Measurements from ENCODE around the gene SEPTIN12. TPM values are rescaled to one million over a fixed set of nuclear protein-coding genes. Genes with fewer than 3 reads are reported as not detected.
"Not testable (repeated sequence)": the region's sequence is repeated elsewhere in the genome, so short reads cannot be mapped to it uniquely, and the experiment has no call there.

SEPTIN12 gene
- total and polyA plus RNA-seq, 9 donors, result 0.30 TPM; not detected in 8

DNA sequence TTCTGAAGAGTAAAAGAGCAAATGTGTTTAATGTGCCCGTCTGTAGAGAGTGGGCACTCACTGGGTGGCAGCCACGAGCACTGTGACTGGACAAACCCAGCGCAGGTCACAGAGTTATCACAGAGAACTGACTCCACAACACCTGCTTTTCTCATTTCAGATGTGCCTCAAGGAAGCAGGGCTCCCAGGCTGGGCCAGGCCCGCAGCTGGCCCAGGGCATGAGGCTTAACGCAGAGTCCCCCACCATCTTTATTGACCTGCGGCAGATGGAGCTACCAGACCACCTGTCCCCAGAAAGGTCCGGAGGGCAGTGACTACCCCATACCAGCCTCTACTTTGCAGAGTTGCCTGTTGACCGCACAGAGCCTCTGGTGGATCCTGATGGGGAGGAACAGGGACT, 41.9 kb downstream of the SEPTIN12 start:
- 62% methylated on average over 6 of the region's 8 CpGs for WGBS (ENCODE audit: insufficient coverage)
- peaks cover 21% of the 10 kb centered on the region for H3K36me3 ChIP-seq (ENCODE audit: control insufficient read depth, insufficient read depth, low read length)
- H3K4me1 ChIP-seq (ENCODE audit: control insufficient read depth, insufficient read depth, low read length), result peaks cover 16% of the 10 kb centered on the region
- H3K4me3 ChIP-seq (ENCODE audit: low read length), result no peak overlapping the region
- H3K9me3 ChIP-seq (replicated peaks; ENCODE audit: control insufficient read depth, low read depth, low read length), result no peaks in the 10 kb centered on the region
- H3K27me3 ChIP-seq (ENCODE audit: control insufficient read depth, insufficient read depth, low read length), result no peaks in the 10 kb centered on the region
- H3K27ac ChIP-seq (ENCODE audit: low read length), result no peak overlapping the region
- DNase-seq, result no peak

DNA sequence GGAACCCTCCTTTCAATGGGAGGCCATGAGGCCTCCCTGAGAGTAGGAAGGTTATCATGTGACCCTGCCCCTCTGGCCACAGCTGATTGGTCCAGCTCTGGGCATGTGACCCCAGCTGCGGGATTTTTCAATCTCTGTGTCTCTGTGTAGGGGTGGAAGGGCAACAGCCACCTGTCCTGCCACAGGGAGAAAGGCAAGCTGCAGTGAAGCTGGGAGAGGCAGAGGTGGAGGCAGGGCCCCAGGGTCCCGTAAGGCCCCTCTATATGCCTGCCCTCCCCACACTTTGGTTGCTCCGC, 42.9 kb downstream of the SEPTIN12 start:
- no peak overlapping the region for H3K27ac ChIP-seq (ENCODE audit: low read length)
- no peaks in the 10 kb centered on the region for H3K27me3 ChIP-seq (ENCODE audit: control insufficient read depth, insufficient read depth, low read length)
- no peaks in the 10 kb centered on the region for H3K9me3 ChIP-seq (replicated peaks; ENCODE audit: control insufficient read depth, low read depth, low read length)
- H3K4me1 ChIP-seq (ENCODE audit: control insufficient read depth, insufficient read depth, low read length), result peaks cover 16% of the 10 kb centered on the region
- no peak overlapping the region for H3K4me3 ChIP-seq (ENCODE audit: low read length)
- 62% methylated on average over 2 of the region's 3 CpGs for WGBS (ENCODE audit: insufficient coverage)
- no peak for DNase-seq
- H3K36me3 ChIP-seq (ENCODE audit: control insufficient read depth, insufficient read depth, low read length), result peaks cover 16% of the 10 kb centered on the region

DNA sequence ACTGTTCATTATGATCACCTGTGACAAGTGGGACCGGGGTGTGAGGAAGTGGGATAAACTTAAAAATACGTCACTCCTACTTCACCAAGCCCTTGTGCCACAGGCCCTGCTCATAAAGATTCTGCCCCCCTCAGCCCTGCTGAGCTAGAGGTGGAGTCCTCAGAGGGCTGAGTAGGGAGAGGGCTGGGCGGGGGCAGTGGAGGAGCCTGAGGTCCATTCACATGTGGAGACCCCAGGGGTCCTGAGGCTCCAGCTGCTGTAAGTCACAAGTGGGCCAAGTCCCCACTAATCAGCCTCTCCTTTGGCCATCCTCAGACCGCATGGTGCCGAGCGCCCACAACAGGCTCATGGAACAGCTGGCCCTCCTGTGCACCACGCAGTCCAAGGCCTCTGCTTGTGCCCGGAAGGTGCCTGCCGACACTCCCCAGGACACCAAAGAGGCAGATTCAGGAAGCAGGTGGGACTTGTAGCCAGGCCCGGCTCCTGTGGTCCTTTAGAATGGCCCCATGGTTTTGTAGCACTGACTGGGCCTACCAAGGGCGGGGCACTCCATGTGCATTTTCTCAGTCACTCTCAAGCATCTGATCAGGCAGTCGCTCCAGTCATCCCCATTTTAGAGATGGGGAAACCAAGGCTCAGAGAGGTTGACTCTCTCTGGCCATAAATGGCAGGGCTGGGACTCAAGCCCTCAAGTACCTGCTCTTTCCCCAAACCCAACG, 43.4 kb downstream of the SEPTIN12 start:
- H3K27me3 ChIP-seq (ENCODE audit: control insufficient read depth, insufficient read depth, low read length), result no peaks in the 10 kb centered on the region
- 69% methylated on average over 10 of the region's 13 CpGs for WGBS (ENCODE audit: insufficient coverage)

DNA sequence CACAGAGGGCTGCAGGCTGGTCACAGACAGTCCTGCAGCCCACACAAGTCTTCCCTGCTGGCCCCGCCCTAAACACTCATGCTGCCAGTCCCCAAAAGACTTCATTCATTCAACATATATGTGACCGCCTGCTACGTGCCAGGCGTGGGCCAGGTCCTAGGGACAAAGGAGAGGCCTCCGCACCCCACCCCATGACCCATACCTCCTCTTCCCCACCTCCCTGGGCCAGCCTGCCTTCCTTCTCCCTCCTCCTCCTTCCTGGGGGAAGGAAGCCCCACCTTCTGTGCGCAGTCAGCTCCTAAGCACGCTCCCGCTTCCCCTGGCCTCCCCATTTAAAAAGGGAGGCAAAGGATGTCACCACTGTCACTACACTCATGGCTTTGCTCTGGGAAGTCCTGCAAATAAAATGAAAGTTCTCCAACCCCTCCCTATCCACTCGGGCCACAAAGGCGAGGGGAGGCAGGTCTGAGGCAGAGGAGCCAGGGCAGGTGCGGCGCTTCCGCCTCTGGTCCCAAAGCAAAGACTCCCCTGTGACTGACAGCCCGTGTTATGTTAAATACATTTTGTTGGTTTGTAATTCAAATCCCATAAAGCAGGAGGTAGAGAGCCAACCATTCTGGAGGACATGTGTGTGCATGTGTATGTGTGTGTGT, 44.8 kb downstream of the SEPTIN12 start:
- no peak overlapping the region for H3K4me3 ChIP-seq (ENCODE audit: low read length)
- 31% methylated on average over 13 of the region's 14 CpGs for WGBS (ENCODE audit: insufficient coverage)

More for the DNA sequence above, 43.4 kb downstream of the SEPTIN12 start:
- H3K4me1 ChIP-seq (ENCODE audit: control insufficient read depth, insufficient read depth, low read length), result peaks cover 16% of the 10 kb centered on the region
- peaks cover 11% of the 10 kb centered on the region for H3K36me3 ChIP-seq (ENCODE audit: control insufficient read depth, insufficient read depth, low read length)
- no peaks in the 10 kb centered on the region for H3K9me3 ChIP-seq (replicated peaks; ENCODE audit: control insufficient read depth, low read depth, low read length)
- H3K27ac ChIP-seq (ENCODE audit: low read length), result no peak overlapping the region
- H3K4me3 ChIP-seq (ENCODE audit: low read length), result no peak overlapping the region
- DNase-seq, result no peak

DNA sequence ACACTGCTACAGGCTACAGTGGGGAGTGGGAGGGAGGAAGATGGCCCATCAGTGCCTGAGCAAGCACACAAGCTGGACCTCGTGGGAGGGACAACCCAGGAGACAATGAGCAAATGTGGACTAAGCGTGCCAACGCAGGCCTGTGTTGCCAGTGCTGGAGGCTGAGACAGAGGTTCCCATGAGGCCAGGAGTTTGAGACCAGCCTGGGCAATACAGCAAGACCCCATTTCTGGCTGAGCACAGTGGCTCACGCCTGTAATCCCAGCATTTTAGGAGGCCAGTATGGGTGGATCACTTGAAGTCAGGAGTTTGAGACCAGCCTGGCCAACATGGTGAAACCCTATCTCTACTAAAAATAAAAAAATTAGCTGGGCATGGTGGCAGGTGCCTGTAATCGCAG, 49.8 kb downstream of the SEPTIN12 start:
- not testable (repeated sequence) for H3K4me3 ChIP-seq (ENCODE audit: low read length); H3K36me3 ChIP-seq (ENCODE audit: control insufficient read depth, insufficient read depth, low read length); H3K27ac ChIP-seq (ENCODE audit: low read length); H3K9me3 ChIP-seq (replicated peaks; ENCODE audit: control insufficient read depth, low read depth, low read length); H3K27me3 ChIP-seq (ENCODE audit: control insufficient read depth, insufficient read depth, low read length); DNase-seq
- 84% methylated on average over 3 of the region's 5 CpGs for WGBS (ENCODE audit: insufficient coverage)
- peaks cover 16% of the 10 kb centered on the region for H3K4me1 ChIP-seq (ENCODE audit: control insufficient read depth, insufficient read depth, low read length)

More for the DNA sequence above, 44.8 kb downstream of the SEPTIN12 start:
- Histone ChIP-seq H3K27me3 (ENCODE audit: control insufficient read depth, insufficient read depth, low read length) (no peaks in the 10 kb centered on the region), H3K36me3 (ENCODE audit: control insufficient read depth, insufficient read depth, low read length) (peaks cover under 1% of the 10 kb centered on the region), H3K27ac (ENCODE audit: low read length) (no peak overlapping the region), H3K9me3 (replicated peaks; ENCODE audit: control insufficient read depth, low read depth, low read length) (no peaks in the 10 kb centered on the region), H3K4me1 (ENCODE audit: control insufficient read depth, insufficient read depth, low read length) (peaks cover 16% of the 10 kb centered on the region)
- DNase-seq, result no peak

DNA sequence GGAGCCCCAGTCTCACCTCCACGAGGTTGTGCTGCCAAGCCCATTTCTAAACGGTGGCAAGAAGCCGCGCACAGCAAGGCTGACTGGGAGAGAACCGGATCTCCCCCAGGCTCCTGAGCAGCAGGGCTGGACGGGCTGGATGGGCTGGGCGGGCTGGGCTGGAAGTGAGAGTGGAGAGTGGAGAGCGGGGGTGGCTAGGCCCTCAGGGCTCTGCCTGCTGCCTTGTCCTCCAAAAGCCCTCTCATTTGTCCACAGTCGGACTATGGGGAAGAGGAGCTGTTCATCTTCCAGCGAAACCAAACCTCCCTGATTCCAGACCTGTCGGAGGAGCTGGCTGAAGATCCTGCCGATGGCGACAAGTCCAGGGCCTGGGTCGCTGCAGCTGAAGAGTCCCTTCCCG, 50.6 kb downstream of the SEPTIN12 start:
- Histone ChIP-seq H3K4me3 (ENCODE audit: low read length) (no peak overlapping the region), H3K27me3 (ENCODE audit: control insufficient read depth, insufficient read depth, low read length) (no peaks in the 10 kb centered on the region), H3K36me3 (ENCODE audit: control insufficient read depth, insufficient read depth, low read length) (no peaks in the 10 kb centered on the region), H3K9me3 (replicated peaks; ENCODE audit: control insufficient read depth, low read depth, low read length) (no peaks in the 10 kb centered on the region), H3K4me1 (ENCODE audit: control insufficient read depth, insufficient read depth, low read length) (peaks cover 12% of the 10 kb centered on the region), H3K27ac (ENCODE audit: low read length) (no peak overlapping the region)
- 86% methylated on average over 7 of the region's 15 CpGs for WGBS (ENCODE audit: insufficient coverage)
- no peak for DNase-seq

DNA sequence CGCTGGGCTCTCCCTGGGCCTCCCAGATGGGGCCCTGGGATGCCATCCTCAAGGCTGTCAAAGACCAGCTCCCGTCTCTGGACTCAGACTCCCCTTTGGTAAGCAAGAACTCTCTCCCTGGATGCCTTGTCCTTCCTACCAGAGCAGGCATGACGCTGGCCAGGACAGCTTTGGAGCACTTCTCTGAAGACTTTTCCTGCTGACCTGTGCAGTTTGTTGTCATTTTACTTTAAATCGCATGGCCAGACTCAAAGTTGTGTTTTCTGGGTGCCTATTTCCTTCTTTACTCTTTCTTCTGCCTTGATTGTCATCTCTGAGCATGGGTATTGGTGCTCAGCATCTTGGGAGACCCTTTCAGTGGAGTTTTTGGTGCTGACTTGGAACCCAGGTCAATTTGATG, 51.6 kb downstream of the SEPTIN12 start:
- 84% methylated on average over 4 of the region's 4 CpGs for WGBS (ENCODE audit: insufficient coverage)
- Histone ChIP-seq H3K36me3 (ENCODE audit: control insufficient read depth, insufficient read depth, low read length) (no peaks in the 10 kb centered on the region), H3K4me3 (ENCODE audit: low read length) (no peak overlapping the region), H3K9me3 (replicated peaks; ENCODE audit: control insufficient read depth, low read depth, low read length) (no peaks in the 10 kb centered on the region), H3K27me3 (ENCODE audit: control insufficient read depth, insufficient read depth, low read length) (no peaks in the 10 kb centered on the region), H3K4me1 (ENCODE audit: control insufficient read depth, insufficient read depth, low read length) (peaks cover 12% of the 10 kb centered on the region), H3K27ac (ENCODE audit: low read length) (no peak overlapping the region)
- DNase-seq, result no peak

DNA sequence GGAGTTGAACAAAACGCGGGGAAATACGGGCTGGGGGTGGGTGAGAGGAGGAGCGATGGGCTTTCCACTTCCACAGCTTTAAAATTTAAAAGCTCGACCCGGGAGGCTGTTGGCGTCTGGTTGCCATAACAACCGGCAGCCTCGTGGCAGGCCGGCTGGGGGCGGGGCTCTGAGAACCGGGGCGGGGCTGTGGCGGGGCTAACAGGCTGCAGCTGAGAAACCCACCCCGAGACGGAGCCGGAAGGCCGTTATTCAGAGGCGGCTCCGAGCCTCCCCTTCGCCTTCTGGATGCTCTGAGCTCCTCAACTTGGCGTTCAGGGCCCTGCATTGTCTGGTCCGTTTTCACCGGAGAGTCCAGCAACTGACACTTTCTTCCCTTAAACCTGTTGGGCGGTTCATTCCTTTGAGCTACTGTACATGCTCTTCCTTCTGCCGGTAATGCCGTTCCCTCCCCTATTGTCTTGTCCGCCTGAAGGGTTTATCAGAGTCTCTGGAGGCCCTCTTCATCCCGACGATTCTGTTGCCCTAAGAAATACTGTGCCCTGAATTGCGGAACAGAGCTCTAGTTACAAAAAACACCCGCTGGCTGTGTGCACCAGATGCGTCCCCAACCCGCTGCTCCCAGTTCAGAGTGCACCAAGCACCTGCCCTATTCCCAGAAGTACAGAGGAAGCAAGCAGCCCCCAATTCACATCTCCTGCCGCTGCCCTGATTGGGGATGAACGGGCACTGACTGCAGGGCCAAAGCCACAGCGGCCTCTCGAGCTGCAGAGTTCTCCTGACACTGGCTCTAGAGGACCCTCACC, 53.2 kb downstream of the SEPTIN12 start:
- no peaks in the 10 kb centered on the region for H3K27me3 ChIP-seq (ENCODE audit: control insufficient read depth, insufficient read depth, low read length)
- peaks cover 12% of the 10 kb centered on the region for H3K36me3 ChIP-seq (ENCODE audit: control insufficient read depth, insufficient read depth, low read length)
- peak overlapping the region; percentile 96 for H3K27ac ChIP-seq (ENCODE audit: low read length)
- DNase-seq, result peak; percentile 94
- no peaks in the 10 kb centered on the region for H3K9me3 ChIP-seq (replicated peaks; ENCODE audit: control insufficient read depth, low read depth, low read length)
- WGBS (ENCODE audit: insufficient coverage), result 5% methylated on average over 30 of the region's 38 CpGs
- peaks cover 12% of the 10 kb centered on the region for H3K4me1 ChIP-seq (ENCODE audit: control insufficient read depth, insufficient read depth, low read length)
- H3K4me3 ChIP-seq (ENCODE audit: low read length), result peak overlapping the region; percentile 99

DNA sequence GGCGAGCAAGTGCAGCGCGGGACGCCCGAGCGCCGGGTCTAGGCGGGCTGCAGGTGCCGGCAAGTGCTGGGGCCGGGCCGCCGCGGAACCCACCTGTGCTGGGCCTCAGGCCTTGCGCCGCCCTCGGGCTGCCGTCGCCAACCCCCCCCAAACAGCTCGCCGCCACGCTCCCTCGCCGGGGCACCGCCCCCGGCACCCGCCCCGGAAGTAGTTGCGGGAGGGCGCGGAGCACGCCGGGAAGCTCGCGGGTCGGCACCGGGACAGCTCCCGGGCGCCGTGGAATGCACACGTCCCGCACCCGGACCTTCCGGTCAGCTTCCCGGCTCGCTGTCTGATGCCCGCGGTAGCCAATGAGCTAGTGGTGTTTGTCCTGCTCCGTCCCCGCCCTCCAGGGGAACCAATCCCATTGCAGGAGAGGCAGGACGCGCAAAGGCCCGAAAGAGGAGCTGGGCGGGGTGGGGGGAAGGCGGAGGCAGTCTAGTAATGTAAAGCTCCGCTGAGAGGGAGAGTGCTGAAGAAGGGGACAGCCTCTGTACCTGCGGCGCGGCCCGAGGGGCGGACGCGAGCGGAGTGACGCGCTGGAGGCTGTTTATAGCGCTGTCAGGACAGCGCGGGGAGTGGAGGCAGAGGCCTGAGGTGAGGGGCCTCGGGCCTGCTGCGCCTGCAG, 53.9 kb downstream of the SEPTIN12 start, which contains the start of the genes ANKS3 and DNAAF8:
ANKS3 (minus strand) TSS at position 209 of the 667 bp plus-strand sequence. CDS start 4,122 bp downstream, outside the sequence.
DNAAF8 (plus strand) TSS at position 475 of the 667 bp plus-strand sequence. CDS start 1,978 bp downstream, outside the sequence.
- Histone ChIP-seq H3K4me1 (ENCODE audit: control insufficient read depth, insufficient read depth, low read length) (peaks cover 12% of the 10 kb centered on the region), H3K36me3 (ENCODE audit: control insufficient read depth, insufficient read depth, low read length) (peaks cover 18% of the 10 kb centered on the region), H3K27me3 (ENCODE audit: control insufficient read depth, insufficient read depth, low read length) (no peaks in the 10 kb centered on the region), H3K27ac (ENCODE audit: low read length) (peak within 1 kb of the TSS; percentile 96), H3K4me3 (ENCODE audit: low read length) (peak within 1 kb of the TSS; percentile 99), H3K9me3 (replicated peaks; ENCODE audit: control insufficient read depth, low read depth, low read length) (no peaks in the 10 kb centered on the region)
- peak; percentile 99 for DNase-seq
- WGBS (ENCODE audit: insufficient coverage), result under 1% methylated on average over 70 of the region's 70 CpGs

DNA sequence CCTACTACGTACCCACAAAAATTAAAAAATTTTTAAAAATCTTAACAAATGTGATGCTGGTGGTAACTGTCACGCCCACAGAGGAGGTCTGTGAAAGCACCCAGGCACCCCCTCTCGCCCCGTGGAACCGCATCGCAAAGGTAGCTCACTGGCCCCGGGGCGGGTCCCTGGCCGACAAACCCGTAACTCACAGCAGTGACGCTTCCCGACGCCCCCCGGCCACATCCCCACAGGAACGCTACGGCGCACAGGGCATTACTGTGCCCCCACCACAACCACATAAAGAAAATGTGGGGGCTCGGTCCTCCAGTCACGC, 54.4 kb downstream of the SEPTIN12 start:
- Histone ChIP-seq H3K36me3 (ENCODE audit: control insufficient read depth, insufficient read depth, low read length) (peaks cover 22% of the 10 kb centered on the region), H3K27ac (ENCODE audit: low read length) (peak overlapping the region; percentile 69), H3K27me3 (ENCODE audit: control insufficient read depth, insufficient read depth, low read length) (no peaks in the 10 kb centered on the region), H3K9me3 (replicated peaks; ENCODE audit: control insufficient read depth, low read depth, low read length) (no peaks in the 10 kb centered on the region), H3K4me1 (ENCODE audit: control insufficient read depth, insufficient read depth, low read length) (peaks cover 12% of the 10 kb centered on the region), H3K4me3 (ENCODE audit: low read length) (peak overlapping the region; percentile 99)
- 0% methylated on average over 14 of the region's 19 CpGs for WGBS (ENCODE audit: insufficient coverage)
- no peak for DNase-seq

All from muscle of leg (tissue), 11 donors.